HG03378 (cell line): Measurements from ENCODE around the gene COL5A1.

Experiments
- ATAC-seq: cut with Tn5 transposase; IDR thresholded peaks from one replicate; pipeline ENCODE4 v1.9.1; 2021; ENCODE audit warnings: mild to moderate bottlenecking, moderate library complexity; ENCODE audit not compliant: unreplicated experiment

Gene COL5A1

DNA sequence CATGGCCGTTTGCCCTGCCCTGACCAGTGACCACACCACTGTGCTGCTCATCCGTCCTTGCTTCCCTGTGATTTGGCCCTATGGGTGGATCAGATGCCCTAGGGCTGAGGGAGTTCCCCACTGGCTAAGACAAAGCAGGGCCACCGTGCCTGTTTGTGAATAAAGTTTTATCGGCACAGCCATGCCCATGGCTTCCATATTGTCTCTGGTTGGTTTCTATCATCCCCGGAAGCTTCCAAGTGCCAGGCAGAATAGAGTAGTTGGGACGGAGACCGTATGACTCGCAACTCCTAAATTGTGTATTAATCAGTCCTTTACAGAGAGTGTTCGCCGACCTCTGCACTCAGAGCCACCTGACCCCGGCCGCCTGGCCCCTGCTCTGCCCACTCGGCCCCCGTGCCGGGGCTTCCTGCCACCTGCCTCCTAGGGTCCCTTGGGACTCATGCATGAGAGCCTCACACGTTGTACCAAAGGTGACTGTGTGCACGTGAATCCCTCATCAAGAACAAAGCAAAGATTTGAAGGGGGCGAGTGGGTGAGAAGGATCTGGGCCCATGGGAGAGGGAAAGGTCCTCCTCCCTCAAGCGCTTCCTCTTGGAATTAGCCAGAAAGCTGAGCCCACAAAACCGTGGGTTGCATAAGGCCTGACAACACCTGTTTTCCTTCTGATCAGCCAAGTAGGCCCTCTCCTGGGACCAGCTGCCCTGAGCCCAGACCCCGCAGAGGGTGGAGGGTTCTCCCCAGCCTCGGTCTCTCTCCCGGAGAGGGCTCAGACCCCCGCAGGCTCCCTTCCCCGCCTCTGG lies 227.3 kb downstream of the COL5A1 start:
- ATAC-seq, result no peak

DNA sequence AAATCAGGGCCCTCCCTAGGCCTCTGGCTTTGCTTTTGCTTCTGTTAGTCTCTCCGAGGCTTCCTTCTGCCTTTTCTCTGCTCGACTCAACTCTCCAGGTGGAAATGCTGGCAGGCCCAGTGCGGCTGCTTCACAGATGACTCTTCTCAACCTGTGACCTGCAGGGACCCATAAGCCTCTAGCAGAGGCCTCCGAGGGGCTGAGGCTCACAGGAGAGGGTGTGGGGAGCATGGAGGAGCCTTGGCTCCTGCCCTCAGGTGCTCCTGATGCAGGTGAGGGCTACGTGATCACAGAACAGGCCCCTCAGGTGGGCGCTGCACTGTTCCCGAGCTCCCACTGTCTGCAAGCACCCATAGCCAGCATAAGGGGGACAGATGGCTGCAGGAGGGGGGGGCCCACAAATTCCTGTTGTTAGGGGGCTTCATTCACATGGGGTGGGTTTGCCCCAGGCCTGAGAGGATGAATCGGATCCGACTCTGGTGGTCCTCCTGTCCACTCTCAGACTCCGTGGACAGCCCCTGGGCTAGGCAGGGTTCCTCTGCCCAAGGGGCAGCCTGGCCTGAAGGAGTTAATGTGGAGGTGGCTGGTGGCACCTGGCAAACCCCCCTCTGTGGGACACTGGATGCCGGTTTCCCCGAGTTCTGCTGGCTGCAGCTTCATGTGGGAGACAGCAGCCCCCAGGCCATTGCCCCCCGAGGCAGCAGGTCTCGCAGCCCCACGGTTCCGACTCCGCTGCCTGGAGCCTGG lies 228.1 kb downstream of the COL5A1 start:
- ATAC-seq, result no peak

DNA sequence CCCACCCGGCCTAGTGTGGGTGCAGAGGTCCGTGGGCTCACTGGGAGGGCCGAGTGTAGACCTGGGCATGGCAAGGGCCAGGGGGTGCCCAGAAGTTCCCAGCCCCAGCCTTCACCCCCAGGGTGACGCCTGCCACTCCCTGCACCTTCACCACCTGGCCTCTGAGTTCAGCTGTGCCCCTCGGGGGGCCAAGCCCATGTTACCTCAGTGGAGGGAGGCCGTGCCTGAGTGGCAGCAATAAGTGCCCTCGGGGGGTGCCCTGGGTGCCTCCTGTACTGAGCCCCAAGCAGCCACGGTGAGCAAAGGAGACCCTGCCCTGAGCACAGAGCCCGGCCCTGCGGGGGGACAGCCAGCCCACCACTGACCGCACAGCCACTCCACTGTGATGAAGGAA lies 228.7 kb downstream of the COL5A1 start:
- no peak for ATAC-seq

DNA sequence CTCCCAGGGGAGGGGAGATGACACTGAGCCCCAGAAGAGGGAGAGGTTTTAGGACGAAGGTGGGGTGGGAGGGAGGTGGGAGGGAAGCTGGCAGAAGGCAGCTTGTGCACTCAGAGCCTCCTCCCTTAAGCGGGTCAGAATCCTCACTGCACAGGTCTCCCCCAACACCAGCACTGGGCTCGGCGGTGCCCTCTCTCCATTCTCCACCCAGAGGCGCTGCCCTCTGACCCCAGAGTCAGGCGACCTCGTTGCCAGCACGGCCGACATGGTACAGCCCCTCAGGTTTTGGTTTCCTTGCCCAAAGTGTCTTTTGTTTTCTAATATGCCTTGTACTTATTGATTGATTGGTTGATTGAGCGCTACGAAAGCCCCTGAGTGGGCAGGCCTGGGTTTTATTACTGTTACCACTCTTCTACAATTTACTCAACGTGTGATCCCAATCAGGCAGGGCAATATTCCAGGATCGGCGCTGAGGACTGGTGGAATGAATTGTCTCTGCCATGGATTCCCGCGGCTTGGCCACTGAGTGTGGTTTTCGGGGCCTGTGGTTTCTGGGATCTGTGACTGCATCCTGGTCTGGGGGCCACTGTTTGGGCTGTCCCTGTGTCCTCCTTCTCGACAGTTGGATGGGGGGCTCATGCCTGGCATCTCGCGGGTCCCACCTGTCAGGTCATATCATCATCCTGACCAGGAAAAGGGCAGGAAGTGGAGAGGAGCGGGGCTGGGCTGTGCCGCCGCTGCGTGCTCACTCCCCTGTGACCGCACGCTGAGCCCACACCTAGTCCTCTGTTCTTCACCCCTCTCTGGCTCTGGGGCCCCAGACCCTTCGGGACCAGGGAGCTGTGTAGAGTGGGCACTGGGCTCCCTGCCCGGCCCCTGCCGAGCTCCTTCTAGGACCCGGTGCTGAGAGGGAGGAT lies 229.4 kb downstream of the COL5A1 start:
- ATAC-seq, result no peak

DNA sequence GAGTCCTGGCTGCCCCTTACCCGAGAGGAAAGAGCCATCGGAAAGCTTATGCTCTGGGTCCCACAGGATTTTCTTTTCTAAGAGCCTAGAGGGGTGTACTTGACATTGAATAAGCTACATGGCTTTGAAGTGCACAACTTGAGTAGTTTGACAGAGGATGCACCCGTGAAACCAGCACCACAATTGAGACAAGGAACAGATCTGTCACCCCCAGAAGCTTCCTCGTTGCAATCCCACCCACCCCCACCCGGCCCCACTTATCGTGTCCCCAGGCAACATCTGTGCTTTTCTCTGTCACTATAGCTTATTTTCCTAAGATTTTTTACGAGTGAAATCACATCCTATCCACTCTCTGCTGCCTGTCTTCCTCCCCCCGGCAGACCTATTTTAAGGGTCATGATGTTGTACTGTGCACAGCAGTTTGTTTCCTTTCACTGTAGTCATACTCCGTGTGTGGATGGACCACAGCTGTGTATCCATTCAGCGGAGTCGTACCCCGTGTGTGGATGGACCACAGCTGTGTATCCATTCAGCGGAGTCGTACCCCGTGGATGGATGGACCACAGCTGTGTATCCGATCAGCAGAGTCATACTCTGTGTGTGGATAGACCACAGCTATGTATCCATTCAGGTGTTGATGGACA lies 230.2 kb downstream of the COL5A1 start:
- ATAC-seq, result no peak

DNA sequence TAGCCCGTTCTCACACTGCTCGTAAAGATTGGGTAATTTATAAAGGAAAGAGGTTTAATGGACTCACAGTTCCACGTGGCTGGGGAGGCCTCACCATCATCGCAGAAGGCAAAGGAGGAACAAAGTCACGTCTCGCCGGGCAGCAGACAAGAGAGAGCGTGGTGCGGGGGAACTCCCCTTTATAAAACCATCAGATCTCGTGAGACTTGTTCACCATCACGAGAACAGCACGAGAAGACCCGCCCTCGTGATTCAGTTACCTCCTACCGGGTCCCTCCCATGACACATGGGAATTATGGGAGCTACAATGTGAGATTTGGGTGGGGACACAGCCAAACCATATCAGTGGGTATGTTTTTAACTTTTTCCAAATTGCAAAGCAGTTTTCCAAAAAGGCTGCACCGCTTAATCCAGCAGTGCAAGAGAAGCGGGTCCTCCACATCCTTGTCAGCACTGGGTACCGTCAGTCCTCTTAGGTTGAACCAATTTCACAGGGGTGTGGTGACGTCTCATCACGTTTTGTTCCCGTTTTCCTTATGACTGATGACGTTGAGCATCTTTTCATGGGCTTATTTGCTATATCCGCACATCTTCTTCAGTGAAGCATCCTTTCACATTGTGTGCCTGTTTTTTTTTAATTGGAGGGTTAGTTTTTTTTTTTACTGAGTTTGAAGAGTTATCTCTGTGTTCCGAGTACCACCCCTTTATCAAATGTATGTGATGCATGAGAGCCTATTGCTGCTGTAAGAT lies 231.1 kb downstream of the COL5A1 start:
- ATAC-seq, result no peak

DNA sequence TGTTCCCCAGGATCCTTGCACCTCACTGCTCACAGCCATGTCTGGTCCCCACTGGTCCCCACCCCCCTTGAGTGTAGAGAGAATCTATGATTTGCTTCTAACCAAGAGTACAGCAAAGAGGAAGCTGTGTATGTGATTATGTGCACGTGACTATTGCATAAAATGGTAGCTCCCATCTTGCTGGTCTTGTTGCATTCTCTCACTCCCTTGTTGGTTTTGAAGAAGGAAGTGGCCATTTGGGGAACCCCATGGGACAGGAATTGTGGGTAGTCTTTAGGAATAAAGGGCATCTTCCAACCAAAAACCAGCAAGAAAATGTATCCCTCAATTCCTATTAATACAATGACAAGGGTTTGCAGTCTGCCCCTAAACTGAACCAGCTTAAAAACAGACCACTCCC lies 233.8 kb downstream of the COL5A1 start:
- ATAC-seq, result no peak

DNA sequence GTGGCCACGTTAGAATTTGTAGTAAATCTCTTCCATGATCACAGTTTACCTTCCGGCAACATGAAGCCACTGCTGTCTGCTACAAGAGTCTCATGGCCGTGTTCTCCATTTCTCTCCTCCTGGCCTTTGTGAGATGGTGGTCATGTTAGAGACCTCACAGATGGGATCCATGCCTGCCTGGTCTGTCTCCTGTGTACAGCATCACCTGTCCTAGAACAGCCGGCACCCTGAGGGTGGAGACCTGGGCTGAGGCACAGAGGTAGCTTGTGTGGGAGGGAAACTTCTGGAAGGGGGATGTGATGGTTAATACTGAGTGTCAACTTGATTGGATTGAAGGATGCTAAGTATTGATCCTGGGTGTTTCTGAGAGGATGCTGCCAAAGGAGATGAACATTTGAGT lies 235.9 kb downstream of the COL5A1 start:
- no peak for ATAC-seq

DNA sequence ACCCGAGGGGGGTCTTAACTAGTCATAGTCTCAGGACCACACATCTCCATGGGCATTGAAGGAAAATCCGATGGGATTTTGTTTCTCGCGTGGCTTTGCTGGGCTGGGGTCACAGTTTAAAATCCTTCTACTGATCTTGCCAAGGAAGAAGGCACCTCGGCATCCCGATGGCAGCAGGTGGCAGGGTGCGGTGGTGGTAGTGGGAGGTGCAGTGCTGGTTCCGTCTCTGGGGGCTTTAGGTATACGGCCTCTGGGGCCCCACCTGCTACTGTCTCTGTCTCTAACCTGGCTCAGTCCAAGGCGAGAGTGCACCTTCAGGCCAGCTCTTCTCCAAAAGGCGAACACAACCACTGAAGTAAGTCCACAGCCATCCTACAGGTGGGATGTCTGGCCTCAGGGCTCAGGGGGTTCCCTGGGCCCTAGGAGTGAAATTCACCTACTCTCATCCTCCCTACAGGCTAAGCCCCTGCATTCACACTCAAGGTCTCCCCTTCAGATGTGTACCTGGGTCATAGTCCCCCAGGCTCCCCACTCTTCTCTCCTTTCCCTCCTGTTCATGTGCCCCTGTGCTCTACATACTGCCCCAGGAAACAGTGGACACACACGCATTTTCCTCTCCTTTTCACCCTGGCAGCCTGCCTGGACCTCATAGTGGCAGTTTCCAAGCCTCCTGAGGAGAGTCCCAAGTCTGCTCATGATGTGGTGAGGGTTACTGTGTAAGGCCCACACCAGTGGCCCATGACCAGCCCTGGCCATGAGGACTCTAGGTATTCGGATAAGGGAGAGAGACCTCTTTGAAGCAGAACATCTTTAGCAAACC lies 238.3 kb downstream of the COL5A1 start:
- ATAC-seq, result no peak

DNA sequence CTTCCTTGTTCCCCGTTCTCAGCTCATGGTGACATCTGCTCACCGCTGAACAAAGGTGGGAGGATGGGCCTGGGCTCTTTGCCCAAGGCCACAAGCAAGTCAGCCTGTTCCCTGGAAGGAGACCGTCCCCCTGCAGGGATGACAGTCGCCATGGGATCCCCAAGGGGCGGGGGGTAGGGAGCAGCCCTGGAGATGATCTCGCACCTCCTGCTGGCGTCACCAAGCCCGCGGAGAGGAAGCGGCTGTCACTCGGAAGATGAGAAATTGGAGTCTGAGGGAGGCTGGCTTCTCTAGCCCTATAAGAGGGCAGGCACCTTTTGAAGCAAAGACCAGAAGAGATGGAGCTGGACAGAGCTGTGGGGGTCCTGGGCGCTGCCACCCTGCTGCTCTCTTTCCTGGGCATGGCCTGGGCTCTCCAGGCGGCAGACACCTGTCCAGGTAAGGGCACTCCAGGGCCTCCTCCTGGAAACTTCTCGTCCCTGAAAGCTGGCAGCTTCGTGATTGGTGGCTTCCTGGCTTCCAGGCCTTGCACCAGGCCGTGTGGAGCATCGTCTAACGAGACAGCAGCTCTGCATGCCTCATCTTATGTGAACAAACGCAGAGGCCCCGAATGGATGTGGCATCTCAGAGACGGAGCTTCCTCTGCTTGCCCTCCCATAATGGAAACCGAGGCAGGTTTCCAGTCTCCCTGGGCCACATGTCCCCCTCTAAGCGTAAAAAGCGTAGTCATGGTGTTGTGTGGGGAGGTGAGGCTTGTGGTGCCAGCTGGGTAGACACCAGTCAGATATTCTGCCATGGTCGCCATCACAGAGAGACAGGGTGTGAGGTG lies 239.1 kb downstream of the COL5A1 start, which contains the start of gene FCN2:
FCN2 (plus strand) TSS at position 327 of the 829 bp plus-strand sequence; CDS start at position 339, 12 bp downstream.
- no peak for ATAC-seq

DNA sequence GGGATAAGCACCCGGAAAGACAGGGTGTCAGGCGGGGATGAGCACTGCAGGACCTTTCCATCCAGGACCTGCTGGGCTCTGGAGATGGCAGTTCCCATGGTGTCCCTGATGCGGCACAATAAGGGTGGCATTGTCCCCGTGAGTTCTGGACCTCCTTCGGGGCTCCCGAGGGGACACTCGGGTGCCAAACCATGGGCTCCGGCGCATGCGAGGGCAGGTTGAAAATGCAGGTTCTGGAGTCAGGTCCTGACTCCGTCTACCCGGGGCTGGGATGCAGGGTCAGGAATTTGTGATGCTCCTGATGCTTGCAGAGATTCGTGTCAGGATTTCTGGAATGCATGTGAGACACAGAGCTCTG lies 239.7 kb downstream of the COL5A1 start:
- ATAC-seq, result no peak

DNA sequence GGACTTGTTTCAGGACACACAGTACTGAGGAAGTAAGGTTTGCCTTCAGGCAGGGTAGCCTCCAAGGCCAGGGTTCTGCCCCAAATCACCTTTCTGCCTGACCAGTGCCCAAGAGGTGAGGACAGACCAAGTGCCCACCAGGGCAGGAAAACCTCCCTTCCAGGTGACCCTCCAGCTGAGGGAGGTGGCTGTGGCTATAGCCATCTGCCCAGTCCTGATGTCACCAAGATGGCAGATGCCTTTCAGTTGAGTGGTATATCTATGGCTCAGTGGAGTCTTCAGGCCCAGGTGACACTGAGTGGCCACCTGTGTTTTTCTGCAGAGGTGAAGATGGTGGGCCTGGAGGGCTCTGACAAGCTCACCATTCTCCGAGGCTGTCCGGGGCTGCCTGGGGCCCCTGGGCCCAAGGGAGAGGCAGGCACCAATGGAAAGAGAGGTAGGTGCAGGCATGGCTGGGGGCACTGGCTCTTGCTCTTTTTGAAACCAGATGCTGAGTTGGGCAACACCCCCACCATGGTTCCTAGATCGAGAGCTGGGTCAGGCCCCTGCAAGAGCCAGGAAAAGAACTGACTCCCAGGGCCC lies 240.7 kb downstream of the COL5A1 start:
- no peak for ATAC-seq

DNA sequence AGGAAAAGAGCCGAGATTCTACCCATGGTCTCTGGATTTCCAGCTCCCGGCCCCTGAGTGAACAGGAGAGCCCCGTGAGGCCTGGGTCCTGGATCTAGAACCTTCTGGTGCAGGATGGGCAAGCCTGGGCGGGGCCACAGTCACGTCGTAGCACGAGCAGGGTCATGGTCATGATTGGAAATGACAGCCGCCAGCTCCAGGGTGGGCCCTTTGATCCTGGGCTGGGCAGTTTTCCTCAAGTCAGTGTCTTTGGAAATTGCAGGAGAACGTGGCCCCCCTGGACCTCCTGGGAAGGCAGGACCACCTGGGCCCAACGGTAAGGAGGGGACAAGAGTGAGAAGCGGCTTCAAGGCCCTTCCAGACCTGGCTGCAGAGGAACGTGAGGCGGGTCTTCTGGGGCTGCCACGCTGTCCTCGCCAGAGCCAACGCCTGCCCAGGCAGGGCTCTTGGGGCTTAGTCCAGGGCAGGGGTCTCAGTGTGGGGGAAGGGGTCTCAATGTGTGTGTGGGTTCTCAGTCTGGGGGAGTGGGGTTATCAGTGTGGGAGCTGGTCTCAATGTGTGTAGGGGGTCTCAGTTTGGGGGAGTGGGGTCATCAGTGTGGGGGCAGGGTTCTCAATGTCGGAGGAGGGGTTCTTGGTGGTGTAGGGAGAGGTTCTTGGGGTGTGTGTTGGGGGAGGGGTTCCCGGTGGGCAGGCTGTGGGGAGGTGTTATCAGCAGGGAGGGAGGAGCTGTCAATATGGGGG lies 241.6 kb downstream of the COL5A1 start:
- no peak for ATAC-seq

DNA sequence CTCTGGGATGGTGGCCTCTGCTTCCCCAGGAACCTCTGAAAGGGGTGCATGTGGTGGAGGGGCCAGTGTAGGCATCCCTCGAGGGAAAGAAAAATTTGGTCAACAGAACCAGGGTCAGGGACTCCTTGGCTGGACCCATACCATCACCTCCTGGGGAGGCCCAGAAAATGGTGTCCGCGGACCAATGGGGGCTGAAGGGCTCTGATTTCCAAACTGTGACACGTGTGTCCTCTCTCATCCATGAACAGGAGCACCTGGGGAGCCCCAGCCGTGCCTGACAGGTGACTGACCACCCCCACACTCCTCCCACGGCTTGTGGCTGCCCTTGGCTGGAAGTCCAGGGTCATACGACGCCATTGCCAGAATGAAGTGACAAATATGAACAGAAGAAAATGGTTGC lies 242.9 kb downstream of the COL5A1 start:
- no peak for ATAC-seq

DNA sequence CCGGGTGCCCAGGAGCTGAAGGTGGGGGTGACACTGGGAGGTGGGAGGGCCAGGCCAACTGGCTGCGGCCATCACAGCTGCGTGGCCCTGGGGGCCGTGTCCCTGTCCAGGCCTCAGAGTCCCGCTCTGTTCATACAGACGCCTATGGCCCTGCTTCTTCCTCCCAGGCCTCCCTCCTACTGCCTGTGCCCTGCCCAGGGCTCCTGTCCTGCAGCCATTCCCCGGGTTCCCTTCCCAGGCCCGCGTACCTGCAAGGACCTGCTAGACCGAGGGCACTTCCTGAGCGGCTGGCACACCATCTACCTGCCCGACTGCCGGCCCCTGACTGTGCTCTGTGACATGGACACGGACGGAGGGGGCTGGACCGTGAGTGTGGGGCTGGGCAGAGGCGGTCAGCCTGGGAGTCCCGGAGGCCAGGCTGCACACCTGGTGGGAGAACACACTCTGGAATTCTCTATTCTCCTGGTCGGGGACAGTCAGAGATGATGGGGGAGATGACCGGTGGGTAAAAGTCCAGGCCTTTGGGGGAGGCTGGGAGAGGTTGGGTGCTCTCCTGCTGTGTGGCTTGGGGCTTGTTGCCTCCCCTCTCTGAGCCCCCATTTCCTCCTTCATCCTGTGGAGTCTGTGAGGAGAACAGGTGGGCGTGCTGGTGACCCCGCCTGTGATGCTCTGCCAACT lies 243.5 kb downstream of the COL5A1 start:
- ATAC-seq, result no peak

DNA sequence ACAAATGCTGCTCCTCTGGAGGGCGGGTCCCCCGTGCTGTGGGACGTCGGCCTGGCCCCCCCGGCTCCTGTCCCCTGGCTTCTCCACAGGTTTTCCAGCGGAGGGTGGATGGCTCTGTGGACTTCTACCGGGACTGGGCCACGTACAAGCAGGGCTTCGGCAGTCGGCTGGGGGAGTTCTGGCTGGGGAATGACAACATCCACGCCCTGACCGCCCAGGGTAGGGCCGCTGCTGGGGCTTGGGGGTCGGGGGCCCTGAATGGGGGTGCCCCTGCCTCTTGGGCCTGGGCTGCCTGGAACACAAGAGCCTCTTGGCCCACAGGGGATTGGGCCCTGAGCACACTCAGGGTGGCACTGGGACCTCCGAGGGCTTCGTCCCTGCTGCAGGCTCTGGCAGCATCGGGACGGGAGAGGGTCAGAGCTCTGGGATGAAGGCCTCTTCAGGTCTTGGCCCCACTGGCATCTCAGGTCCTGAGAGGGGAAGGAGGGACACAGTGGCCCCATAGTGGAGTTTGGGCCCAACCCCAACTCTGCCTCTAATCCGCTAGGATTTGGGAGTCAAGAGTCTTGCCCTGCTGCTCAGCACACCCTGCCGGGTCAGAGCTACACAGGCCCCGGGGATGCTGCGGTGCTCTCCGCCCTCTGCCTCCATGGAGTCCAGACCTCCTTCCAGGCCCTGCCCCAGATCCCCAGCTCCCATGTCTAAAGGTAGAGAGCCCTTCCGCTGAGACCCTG lies 244.2 kb downstream of the COL5A1 start:
- no peak for ATAC-seq
